GM11168 (cell line): ENCODE data around the gene LYRM2.
"Not testable (repeated sequence)": the region's sequence is repeated elsewhere in the genome, so short reads cannot be mapped to it uniquely, and the experiment has no call there.

Experiments
- in situ Hi-C: fragments of 300-500 bp; cut with MboI; formaldehyde crosslinking; loops from one replicate; pipeline ENCODE4 v1.12.0; 2022; ENCODE audit warnings: low sequenced_read_pairs; ENCODE audit not compliant: unreplicated experiment

The LYRM2 gene

DNA sequence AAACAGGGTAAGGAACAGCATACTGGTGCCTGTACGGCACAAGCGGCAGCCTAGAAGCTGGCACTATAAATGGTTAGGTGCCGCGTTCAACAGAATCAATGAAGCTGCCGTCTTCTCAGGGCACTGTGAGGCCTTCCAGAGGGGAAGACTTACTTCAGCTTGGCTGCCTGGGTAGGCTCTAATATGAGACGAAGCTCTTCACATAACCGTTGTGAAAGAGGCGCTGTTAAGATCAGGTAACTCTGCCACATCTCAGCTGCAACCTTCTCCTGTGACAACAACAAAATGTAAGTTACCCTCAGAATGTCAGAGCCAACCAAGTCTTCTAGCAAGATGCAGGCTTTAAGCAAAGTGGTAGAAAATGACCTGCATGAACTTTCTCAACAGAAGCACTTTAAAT is 12.0 kb upstream of the LYRM2 start:
- in situ Hi-C loops, result no loop called here

DNA sequence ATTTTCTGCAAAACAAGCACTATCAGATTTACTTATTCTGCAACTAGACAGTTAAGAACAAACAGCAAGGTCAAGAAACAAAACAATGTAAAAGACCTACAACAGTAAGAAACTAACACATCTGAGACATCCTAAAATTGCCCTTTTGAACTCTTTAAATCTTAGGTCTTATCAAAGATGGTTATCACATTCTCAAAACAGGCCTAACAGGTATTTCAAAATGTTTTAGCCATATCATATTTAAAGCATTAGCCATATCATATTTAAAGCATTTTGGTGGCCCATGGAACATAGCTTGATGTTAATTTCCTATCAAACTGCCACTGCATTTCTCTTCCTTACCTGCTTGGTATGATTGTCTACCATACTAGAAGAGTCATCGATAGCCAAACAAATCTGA is 11.1 kb upstream of the LYRM2 start:
- in situ Hi-C loops, result no loop called here

GRCh38 chr6:89644864-89645263 is 6.3 kb upstream of the LYRM2 start:
- in situ Hi-C loops, result no loop called here

- in situ Hi-C loops, result no loop called here
Observed at GRCh38 chr6:89643406-89643805, 4.9 kb upstream of the LYRM2 start.

GRCh38 chr6:89642956-89643355 is 4.4 kb upstream of the LYRM2 start:
- in situ Hi-C loops, result no loop called here

DNA sequence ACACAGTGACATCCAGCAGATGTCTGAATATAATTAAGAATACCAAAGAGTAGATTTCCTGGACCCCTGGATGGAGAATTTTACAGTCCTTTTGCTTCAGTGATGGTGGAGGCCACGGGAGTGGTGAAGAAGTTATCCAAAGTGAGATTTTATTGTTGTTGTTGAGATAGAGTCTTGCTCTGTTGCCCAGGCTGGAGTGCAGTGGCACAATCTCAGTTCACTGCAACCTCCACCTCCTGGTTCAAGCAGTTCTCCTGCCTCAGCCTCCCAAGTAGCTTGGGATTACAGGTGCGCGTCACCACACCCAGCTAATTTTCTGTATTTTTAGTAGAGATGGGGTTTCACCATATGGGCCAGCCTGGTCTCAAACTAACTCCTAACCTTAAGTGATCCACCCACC is 3.0 kb upstream of the LYRM2 start:
- in situ Hi-C loops, result not testable (repeated sequence)

DNA sequence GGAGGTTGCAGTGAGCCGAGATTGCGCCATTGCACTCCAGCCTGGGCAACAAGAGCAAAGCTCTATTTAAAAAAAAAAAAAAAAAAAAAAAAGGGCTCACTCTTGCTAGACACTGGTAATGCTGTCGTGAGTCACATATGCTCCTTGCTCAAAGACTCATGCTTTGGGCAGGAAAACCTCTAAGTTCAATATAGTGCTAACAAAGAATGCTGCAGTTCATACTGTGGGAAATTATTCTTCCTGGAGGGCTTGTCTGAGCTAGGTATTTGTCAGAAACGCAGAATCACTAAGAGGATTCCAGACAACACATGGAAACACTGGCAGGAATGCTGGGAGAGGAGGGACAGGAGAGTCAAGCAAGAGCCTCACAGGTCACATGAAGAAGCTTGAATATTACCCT is 2.3 kb upstream of the LYRM2 start:
- in situ Hi-C loops, result no loop called here

- in situ Hi-C loops, result no loop called here
Observed at GRCh38 chr6:89637960-89638319, 607 bp downstream of the LYRM2 start.

DNA sequence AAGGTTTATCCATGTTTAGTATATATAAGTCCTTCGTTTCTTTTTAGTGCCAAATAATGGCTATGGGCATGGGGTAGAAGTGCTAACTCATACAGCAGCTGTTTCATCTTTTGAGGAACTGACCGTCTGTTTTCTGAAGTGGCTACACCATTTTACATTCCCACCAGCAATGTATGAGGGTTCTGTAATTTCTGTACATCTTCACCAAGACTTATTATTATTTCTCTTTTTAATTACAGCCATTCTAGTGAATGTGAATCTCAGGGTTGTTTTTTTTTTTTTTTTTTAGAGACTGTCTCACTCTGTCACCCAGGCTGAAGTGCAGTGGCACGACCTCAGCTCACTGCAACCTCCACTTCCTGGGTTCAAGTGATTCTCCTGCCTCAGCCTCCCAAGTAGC is 2.1 kb downstream of the LYRM2 start:
- in situ Hi-C loops, result not testable (repeated sequence)

- in situ Hi-C loops, result no loop called here
Observed at GRCh38 chr6:89630488-89630887, 8.1 kb downstream of the LYRM2 start.

DNA sequence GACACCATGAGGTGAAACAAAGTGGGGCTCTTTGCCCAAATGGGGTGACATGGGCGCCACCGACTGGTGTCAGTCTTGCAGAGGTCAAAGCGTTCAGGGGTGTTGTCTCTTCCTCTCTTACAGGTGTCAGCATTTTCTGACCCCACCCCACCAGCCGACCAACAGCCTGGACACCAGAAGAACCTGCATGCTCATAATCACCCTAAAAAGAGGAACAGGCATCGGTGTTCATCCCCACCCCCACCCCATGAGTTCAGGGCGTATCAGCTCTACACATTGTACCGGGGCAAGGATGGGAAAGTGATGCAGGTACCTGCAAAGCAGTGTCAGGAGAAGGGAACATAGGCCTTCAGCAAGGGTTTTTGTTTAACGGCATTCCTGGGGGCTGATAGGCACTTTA is 14.8 kb downstream of the LYRM2 start:
- in situ Hi-C loops, result no loop called here

DNA sequence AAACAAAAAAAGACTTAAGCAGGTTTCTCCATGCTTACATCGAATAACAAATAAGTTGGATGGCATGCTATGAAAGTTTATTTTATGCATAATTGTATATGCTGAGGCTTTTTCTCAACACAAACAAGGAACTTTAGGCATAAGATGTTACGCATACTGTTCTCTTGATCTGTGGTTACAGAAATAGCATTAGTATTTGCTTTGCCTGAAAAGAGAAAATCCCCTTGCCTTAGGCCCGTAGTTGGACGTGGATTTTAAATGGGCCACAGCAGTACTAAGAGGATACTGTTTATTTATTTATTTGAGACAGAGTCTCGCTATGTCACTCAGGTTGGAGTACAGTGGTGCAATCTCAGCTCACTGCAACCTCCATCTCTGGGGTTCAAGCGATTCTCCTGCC is 19.0 kb downstream of the LYRM2 start:
- in situ Hi-C loops, result no loop called here

DNA sequence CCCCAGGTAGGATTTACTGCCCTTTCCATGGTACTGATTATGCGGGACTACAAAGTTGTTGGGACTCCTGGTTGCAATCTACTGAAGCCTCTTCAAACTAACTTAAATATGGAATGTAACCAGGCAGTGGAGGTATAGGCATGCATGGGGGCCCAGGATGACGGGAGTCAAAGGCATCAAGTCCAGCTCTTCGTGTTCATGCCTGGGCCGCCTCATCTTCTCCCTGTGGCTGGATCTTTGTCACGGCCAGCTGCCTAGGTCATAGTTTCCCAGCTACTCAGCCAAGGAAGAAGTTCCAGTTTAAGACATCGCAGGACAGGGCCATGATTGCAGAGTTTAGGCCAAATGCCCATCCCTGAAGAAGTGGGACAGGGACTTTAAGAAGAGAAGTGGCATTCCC is 20.5 kb downstream of the LYRM2 start:
- in situ Hi-C loops, result no loop called here

DNA sequence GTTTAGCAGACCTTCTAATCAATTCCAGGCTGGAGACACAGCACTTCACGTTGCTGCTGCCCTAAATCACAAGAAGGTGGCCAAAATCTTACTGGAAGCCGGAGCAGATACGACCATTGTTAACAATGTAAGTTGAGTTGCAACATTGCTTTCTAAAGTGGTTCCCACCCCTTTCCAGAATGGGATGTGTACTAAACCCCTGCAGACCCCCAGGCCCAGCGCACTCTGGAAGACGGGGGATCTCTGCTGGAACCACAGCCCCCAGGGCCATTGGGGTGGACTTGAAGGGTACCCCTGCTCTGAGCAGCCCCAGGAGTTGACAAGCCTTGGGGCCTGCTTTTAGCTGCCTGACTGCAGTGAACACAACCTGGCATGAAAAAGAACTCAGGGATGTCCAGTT is 22.0 kb downstream of the LYRM2 start:
- in situ Hi-C loops, result no loop called here

DNA sequence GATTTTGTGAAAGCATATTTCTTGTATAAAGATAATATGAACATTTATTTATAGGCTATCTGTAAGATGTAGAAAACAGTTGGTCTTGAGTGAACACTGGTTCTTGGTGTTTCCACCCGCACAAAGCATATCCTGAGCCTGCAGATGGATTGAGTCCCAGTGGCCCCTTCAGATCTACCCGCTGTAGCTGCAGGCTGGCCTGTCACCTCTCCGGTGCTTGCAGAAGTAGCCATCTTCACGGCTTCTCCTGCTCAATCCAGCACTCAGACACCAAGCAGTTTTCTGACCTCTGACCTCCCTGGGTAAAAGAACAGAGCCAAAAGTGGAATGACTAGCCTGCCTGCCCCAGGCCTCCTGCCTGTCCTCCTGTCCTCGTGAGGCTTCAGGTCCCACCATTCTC is 22.7 kb downstream of the LYRM2 start:
- in situ Hi-C loops, result no loop called here

- in situ Hi-C loops, result loop anchor here (5.0 kb wide), 1 partner anchor 246 kb away; no protein-coding TSS in a partner anchor
Observed at GRCh38 chr6:89613790-89614189, 24.8 kb downstream of the LYRM2 start.

GRCh38 chr6:89612121-89612520 is 26.4 kb downstream of the LYRM2 start:
- in situ Hi-C loops, result loop anchor here (5.0 kb wide), 1 partner anchor 245 kb away; no protein-coding TSS in a partner anchor

- in situ Hi-C loops, result loop anchor here (5.0 kb wide), 1 partner anchor 244 kb away; no protein-coding TSS in a partner anchor
Observed at GRCh38 chr6:89611666-89612065, 26.9 kb downstream of the LYRM2 start.

DNA sequence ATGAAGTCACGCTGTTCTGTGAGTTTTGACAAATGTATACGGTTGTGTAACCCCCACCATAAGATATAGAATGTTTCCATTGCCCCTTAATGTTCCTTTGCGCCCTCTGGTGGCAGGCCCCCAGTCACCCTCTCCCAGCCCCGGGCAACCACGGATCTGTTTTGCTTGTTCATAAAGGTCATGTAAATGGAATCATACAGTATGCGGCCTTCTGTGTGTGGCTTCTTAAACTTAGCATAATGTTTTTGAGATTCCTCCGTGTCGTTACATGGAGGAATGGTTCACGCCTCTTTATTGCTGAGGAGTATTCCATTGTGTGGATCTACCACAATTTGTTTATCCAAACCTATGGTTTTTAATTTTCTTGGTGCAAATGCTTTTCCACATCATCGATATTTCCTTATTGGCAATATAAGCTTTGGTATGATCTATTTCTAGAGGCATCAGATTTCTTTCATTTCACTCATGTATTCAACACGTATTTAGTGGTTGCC is 28.4 kb downstream of the LYRM2 start:
- in situ Hi-C loops, result loop anchor here (5.0 kb wide), 1 partner anchor 243 kb away; no protein-coding TSS in a partner anchor

- in situ Hi-C loops, result loop anchor here (5.0 kb wide), 1 partner anchor 169 kb away; no protein-coding TSS in a partner anchor
Observed at GRCh38 chr6:89605861-89606260, 32.7 kb downstream of the LYRM2 start.

GRCh38 chr6:89604653-89605052 is 33.9 kb downstream of the LYRM2 start:
- in situ Hi-C loops, result loop anchor here (5.0 kb wide), 1 partner anchor 167 kb away; no protein-coding TSS in a partner anchor

- in situ Hi-C loops, result no loop called here
Observed at GRCh38 chr6:89602166-89602565, 36.4 kb downstream of the LYRM2 start.

DNA sequence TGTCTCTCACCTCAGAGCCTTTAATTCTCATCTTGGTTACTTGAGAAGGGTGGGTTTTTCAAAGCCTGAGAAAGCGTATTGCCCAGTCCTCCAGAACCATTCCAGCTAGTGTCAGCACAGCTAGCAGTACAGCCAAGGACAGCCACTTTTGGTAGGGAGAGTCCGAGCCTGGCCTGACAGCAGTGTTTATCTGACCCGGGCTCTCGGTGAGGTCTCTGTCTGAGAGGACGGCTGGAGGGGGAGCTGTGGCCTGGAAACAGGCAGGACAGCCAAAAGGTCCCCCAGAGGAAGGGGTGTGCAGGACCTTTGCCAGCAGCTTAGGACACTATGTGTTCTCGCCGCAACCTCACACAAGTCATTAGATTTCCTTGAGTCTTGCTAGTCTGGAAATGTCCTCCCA is 38.8 kb downstream of the LYRM2 start:
- in situ Hi-C loops, result no loop called here
